Loucy (cell line): ENCODE results near the gene COBLL1.

Experiments used
- H2AFZ ChIP-seq: fragments of 200-600 bp; sonication (generic); 2 replicates; pipeline ENCODE4 v1.6.0; 2016; ENCODE audit warnings: antibody characterized with exemption, mild to moderate bottlenecking, low read length, moderate library complexity
- H3F3A ChIP-seq: fragments of 200-600 bp; 2 replicates; pipeline ENCODE4 v1.6.0; 2016; ENCODE audit warnings: antibody characterized with exemption, low read depth, mild to moderate bottlenecking
- H3K27me3 ChIP-seq: fragments of 200-600 bp; sonication (generic); 2 replicates; pipeline ENCODE4 v1.6.1; 2014; ENCODE audit warnings: low read length, mild to moderate bottlenecking; ENCODE audit not compliant: insufficient read depth, poor library complexity, severe bottlenecking
- H3K36me3 ChIP-seq: fragments of 200-600 bp; sonication (generic); 2 replicates; pipeline ENCODE4 v1.6.1; 2016; ENCODE audit warnings: low read length; ENCODE audit not compliant: insufficient read depth
- H3K4me1 ChIP-seq: fragments of 200-600 bp; sonication (generic); 2 replicates; pipeline ENCODE4 v1.5.1; 2014; ENCODE audit warnings: low read length, mild to moderate bottlenecking; ENCODE audit not compliant: insufficient read depth, poor library complexity, severe bottlenecking
- H3K4me2 ChIP-seq: fragments of 200-600 bp; sonication (generic); 2 replicates; pipeline ENCODE4 v1.6.0; 2014; ENCODE audit warnings: antibody characterized with exemption, low read length, low read depth, mild to moderate bottlenecking; ENCODE audit not compliant: poor library complexity, severe bottlenecking
- H3K4me3 ChIP-seq: fragments of 200-600 bp; sonication (generic); 2 replicates; pipeline ENCODE4 v1.5.1; 2014; ENCODE audit warnings: low read length, mild to moderate bottlenecking, mixed read lengths; ENCODE audit not compliant: poor library complexity, severe bottlenecking
- H3K79me2 ChIP-seq: fragments of 200-600 bp; sonication (generic); 2 replicates; pipeline ENCODE4 v1.6.1; 2014; ENCODE audit warnings: low read length; ENCODE audit not compliant: insufficient read depth
- H3K9ac ChIP-seq: fragments of 200-600 bp; sonication (generic); 2 replicates; pipeline ENCODE4 v1.6.0; 2014; ENCODE audit warnings: mild to moderate bottlenecking, low read depth, low read length, moderate library complexity; ENCODE audit not compliant: poor library complexity, severe bottlenecking
- H3K9me2 ChIP-seq: fragments of 200-600 bp; sonication (generic); replicated peaks from 2 replicates; pipeline ENCODE4 v1.6.1; 2016; ENCODE audit warnings: low read depth, low read length, mixed read lengths
- H3K9me3 ChIP-seq: fragments of 200-600 bp; sonication (generic); 2 replicates; pipeline ENCODE4 v1.6.1; 2014; ENCODE audit warnings: mild to moderate bottlenecking, antibody characterized with exemption, low read length, low read depth; ENCODE audit not compliant: insufficient read depth
- H4K20me1 ChIP-seq: fragments of 200-600 bp; sonication (generic); 2 replicates; pipeline ENCODE4 v1.6.0; 2014; ENCODE audit warnings: antibody characterized with exemption, low read length, mild to moderate bottlenecking; ENCODE audit not compliant: insufficient read depth, poor library complexity, severe bottlenecking
- EZH2phosphoT487 ChIP-seq: fragments of 200-600 bp; IDR thresholded peaks from 2 replicates; pipeline ENCODE4 v1.6.1; 2018; ENCODE audit warnings: antibody characterized with exemption, mild to moderate bottlenecking, moderate library complexity, borderline replicate concordance
- TF ChIP-seq, protein P1 (sequence below): fragments of 200-600 bp; sonication (generic); conservative IDR thresholded peaks from 2 replicates; pipeline ENCODE4 v1.5.1; 2014; ENCODE audit warnings: mild to moderate bottlenecking, antibody characterized with exemption, low read length

The COBLL1 gene

DNA sequence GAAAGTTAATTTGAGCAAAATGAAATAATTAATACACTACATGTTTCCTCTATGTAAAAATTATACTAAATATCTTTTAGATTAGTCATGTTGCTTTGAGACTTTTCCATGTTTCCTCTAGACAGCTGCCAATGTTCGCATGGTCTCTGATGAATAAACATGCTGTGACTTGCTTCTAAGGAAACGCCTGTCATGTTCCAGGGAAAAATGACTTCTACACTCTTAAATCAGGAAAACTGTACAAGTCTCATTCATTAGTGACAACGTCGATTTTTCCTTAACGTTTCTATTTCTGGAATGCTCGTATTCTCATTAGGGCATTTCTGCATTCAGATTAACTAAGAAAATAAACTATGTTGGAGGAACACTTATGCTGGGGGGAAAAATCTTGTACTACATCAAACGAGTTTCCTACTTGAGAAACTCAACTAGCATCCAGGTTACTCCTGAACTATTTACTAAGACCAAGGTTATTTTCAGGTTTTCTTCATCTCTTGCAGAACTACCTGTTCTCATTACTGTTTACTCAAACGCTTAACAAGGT lies 1.6 kb downstream of the COBLL1 start:
- TF ChIP-seq EZH2phosphoT487: no peak
- TF ChIP-seq, protein P1, sequence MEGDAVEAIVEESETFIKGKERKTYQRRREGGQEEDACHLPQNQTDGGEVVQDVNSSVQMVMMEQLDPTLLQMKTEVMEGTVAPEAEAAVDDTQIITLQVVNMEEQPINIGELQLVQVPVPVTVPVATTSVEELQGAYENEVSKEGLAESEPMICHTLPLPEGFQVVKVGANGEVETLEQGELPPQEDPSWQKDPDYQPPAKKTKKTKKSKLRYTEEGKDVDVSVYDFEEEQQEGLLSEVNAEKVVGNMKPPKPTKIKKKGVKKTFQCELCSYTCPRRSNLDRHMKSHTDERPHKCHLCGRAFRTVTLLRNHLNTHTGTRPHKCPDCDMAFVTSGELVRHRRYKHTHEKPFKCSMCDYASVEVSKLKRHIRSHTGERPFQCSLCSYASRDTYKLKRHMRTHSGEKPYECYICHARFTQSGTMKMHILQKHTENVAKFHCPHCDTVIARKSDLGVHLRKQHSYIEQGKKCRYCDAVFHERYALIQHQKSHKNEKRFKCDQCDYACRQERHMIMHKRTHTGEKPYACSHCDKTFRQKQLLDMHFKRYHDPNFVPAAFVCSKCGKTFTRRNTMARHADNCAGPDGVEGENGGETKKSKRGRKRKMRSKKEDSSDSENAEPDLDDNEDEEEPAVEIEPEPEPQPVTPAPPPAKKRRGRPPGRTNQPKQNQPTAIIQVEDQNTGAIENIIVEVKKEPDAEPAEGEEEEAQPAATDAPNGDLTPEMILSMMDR: no peak
- no peaks in the 10 kb centered on the region for H4K20me1 ChIP-seq
- H3K9me3 ChIP-seq: no peaks in the 10 kb centered on the region
- H3K4me2 ChIP-seq: no peak overlapping the region
- no peaks in the 10 kb centered on the region for H3K79me2 ChIP-seq
- no peaks in the 10 kb centered on the region for H3F3A ChIP-seq
- H3K27me3 ChIP-seq: no peaks in the 10 kb centered on the region
- H3K9ac ChIP-seq: no peak overlapping the region
- H3K4me3 ChIP-seq: no peak overlapping the region
- H2AFZ ChIP-seq: no peak overlapping the region
- peaks cover 5% of the 10 kb centered on the region for H3K4me1 ChIP-seq
- H3K36me3 ChIP-seq: no peaks in the 10 kb centered on the region
- no peaks in the 10 kb centered on the region for H3K9me2 ChIP-seq

DNA sequence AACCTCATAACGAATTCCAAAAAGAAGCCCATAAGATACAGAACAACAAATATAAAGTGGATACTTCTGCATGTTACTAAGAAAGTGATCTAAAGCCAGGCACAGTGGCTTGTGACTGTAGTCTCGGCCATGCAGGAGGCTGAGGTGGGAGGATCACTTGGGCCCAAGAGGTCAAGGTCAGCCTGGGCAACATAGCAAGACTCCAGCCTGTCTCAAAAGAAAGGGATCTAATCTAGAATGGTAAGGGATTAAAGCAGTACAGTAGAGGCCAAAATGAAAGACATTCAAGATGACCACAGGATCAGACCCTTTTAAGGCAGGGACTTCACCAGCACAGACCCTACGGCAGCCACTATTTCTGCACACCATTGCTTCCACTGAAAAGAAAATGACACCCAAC lies 3.8 kb downstream of the COBLL1 start:
- Histone ChIP-seq H3K4me1 (no peaks in the 10 kb centered on the region), H3K4me3 (no peak overlapping the region), H3K4me2 (no peak overlapping the region), H3K9ac (no peak overlapping the region), H3K9me3 (no peaks in the 10 kb centered on the region), H4K20me1 (no peaks in the 10 kb centered on the region), H3K79me2 (no peaks in the 10 kb centered on the region), H3K9me2 (no peaks in the 10 kb centered on the region), H3K36me3 (no peaks in the 10 kb centered on the region), H3F3A (no peaks in the 10 kb centered on the region), H3K27me3 (no peaks in the 10 kb centered on the region), H2AFZ (no peak overlapping the region)
- no peak for TF ChIP-seq EZH2phosphoT487
- TF ChIP-seq, protein P1: no peak

DNA sequence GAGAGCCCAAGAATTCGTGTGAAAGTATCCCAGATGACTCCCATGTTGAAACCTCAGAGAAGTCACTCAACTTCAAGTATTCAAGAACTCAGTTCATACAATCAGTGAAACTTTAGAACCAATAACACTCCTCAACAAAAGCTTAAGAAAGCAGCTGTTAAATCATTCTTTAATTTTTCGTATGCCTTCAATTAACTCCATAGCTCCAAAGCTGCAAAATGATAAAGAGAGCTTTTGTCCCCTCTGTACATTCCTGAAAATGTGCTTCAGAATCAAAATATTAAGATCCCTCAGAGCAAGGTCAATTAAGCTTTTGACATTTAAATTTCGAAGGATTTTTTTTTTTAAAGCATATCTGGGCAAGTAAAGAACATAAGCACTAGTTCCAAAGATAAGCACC lies 4.7 kb downstream of the COBLL1 start:
- H3K9me3 ChIP-seq: no peaks in the 10 kb centered on the region
- no peaks in the 10 kb centered on the region for H3K4me1 ChIP-seq
- no peaks in the 10 kb centered on the region for H3K27me3 ChIP-seq
- H3K4me3 ChIP-seq: no peak overlapping the region
- H2AFZ ChIP-seq: no peak overlapping the region
- no peaks in the 10 kb centered on the region for H3F3A ChIP-seq
- no peak overlapping the region for H3K4me2 ChIP-seq
- H3K9ac ChIP-seq: no peak overlapping the region
- H3K9me2 ChIP-seq: no peaks in the 10 kb centered on the region
- H4K20me1 ChIP-seq: no peaks in the 10 kb centered on the region
- no peaks in the 10 kb centered on the region for H3K79me2 ChIP-seq
- H3K36me3 ChIP-seq: no peaks in the 10 kb centered on the region
- TF ChIP-seq EZH2phosphoT487: no peak
- TF ChIP-seq, protein P1: no peak
